IPS DF 4.7 (cell line): ENCODE results near the gene MAGEA9.
"Not testable (repeated sequence)": the region's sequence is repeated elsewhere in the genome, so short reads cannot be mapped to it uniquely, and the experiment has no call there.

Source experiments
- DNase-seq: peaks from one replicate; pipeline ENCODE4 v3.0.0-alpha.2; 2013; ENCODE audit warnings: low spot score; ENCODE audit errors: extremely low read depth

MAGEA9 gene

DNA sequence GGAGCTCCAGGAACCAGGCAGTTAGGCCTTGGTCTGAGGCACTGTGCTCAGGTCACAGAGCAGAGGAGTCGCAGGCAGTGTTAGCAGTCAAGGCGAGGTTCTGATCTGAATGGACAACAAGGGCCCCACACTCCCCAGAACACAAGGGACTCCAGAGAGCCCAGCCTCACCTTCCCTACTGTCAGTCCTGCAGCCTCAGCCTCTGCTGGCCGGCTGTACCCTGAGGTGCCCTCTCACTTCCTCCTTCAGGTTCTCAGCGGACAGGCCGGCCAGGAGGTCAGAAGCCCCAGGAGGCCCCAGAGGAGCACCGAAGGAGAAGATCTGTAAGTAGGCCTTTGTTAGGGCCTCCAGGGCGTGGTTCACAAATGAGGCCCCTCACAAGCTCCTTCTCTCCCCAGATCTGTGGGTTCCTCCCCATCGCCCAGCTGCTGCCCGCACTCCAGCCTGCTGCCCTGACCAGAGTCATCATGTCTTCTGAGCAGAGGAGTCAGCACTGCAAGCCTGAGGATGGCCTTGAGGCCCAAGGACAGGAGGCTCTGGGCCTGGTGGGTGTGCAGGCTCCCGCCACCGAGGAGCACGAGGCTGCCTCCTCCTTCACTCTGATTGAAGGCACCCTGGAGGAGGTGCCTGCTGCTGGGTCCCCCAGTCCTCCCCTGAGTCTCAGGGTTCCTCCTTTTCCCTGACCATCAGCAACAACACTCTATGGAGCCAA is 26.2 kb downstream of the MAGEA9 start:
- DNase-seq = no peak

DNA sequence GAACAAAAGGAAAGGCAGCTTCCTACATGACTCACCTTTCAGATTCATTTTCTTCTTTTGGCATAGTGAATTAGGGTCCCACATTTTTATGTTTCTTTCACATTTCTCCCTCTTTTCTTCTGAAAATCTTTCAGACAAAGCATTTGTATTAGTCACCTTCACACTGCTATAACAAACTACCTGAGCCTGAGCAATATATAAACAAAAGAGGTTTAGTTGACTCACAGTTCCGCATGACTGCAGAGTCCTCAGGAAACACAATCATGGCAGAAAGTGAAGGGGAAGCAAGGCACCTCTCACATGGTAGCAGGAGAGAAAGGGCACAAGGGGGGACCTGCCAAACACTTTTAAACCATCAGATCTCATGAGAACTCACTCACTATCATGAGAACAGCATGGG is 36.9 kb downstream of the MAGEA9 start:
- DNase-seq = no peak

DNA sequence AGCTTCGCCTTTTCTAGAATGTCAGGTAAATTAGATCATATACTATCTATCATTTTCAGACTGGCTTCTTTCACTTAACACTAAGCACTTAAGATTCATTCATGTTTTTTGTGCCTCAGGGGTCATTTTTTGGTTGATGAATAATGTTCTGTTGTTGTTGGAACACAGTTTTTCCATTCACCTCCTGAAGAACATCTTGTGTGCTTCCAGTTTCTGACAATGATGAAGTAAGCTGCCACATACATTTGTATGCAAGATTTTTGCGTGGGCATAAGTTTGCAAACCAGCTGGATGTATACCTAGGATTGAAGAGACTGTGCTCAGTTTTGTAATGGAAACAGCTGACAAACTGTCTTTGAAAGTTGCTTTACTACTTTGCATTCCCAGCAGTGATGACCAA is 37.6 kb downstream of the MAGEA9 start:
- no peak for DNase-seq

DNA sequence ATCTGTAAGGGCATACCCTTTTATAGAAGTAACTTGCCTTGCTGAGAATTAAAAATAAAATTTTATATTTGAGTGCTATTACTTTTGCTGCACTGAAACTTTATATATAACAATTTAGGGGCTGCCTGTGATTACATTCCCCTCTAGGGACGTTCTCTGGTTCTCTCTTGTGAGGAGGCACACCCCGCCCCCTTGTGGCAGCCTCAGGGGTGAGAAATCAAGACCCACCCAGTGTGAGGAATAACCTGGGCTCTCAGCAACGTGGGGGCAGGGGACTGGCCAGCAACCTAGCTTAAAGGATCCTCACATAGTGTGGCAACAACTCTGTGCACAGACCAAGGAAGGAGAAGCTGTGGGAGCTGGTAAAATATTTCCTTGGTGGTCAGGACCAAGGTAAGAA is 43.7 kb downstream of the MAGEA9 start:
- DNase-seq = no peak

DNA sequence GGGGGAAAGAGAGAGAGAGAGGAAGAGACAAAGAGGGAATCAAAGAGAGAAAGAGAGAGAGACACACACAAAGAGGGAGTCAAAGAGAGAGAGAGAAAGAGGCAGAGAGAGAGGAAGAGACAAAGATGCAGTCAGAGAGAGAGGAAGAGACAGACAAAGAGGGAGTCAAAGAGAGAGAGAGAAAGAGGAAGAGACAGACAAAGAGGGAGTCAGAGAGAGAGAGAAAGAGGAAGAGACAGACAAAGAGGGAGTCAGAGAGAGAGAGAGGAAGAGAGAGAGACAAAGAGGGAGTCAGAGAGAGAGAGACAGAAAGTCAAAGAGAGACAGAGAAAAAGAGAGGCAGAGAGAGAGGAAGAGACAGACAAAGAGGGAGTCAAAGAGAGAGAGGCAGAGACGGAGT is 45.5 kb downstream of the MAGEA9 start:
- DNase-seq = no peak

DNA sequence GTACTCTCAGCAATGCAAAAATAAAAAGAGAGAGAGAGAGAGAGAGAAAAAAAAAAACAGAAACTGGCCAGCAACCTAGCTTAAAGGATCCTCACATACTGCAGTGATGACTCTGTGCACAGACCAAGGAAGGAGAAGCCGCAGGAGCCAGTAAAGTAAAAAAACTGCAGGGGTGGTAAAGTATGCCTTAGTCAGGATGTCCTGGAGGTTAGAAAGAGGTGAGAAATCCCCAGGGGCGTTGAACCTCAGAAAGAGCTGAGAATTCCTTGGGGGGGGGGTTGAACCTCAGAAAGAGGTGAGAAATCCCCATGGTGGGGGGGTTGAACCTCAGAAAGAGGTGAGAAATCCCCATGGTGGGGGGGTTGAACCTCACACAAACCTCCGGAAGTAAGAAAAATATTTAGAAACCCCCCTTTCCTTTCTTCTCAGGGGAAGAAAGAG is 48.0 kb downstream of the MAGEA9 start:
- DNase-seq = no peak

DNA sequence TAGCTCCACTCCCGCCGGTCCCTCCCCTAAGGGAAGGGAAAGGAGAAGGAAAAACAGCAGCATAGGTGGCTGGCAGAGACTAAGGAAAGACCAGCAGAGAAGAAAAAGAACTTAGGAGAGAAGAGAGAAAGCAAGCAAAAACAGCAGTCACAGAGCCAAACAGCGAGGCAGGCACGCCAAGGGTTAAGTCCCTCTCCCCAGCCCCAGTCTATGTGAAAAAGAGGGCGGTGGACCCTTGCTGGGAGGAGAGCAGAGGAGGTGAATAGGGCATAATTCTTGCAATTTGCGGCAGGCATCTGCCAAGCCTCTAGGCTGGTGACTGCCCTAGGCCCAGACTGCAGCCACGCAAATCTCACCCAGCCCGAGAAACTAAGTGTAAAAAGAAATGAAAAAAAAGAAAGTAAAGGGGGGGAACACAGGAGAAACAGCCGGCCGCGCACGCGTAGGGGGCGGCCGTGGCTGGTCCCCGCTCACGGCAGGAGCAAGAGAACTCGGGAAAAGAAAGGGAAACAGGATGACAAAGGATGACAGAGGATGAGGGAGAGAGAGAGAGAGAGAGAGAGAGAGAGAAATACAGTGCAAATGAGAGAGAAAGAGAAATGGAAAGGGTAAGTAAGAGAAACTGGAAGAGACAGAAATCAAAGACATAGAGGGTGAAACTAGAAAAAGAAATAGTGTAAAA is 48.6 kb downstream of the MAGEA9 start:
- DNase-seq = no peak

DNA sequence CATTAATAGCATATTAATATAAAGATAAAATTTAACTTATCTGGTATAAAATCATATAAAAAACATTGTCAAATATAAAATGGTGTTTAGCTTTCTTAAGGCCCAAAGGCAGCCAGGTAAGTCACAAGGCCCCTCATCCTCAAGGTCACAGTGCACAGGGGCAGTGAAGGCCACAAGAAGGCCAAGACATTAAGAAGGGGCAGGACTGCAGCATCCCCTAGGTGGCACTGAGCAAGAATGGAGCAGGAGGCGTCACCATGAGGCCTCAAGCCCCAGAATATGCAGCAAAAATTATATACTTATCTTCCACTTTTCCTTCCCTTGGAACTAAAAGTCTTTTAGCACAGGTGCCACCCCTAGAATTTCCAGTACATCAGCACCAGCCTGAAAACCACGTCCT is 49.7 kb downstream of the MAGEA9 start:
- no peak for DNase-seq

DNA sequence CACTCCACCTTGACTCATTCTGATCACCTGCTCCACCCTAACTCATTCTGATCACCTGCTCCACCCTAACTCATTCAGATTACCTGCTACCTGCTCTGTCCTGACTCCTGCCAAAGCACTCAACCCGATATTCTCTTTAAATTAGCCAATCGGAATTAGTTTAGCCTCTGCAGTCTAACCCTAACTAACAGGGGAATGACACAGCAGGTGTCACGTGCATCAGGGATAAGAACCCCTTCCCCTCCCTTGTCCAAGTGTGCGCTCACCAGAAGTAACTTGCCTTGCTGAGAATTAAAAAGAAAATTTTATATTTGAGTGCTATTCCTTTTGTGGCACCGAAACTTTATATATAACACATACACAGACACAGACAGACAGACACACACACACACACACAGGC is 55.0 kb downstream of the MAGEA9 start:
- DNase-seq = not testable (repeated sequence)

DNA sequence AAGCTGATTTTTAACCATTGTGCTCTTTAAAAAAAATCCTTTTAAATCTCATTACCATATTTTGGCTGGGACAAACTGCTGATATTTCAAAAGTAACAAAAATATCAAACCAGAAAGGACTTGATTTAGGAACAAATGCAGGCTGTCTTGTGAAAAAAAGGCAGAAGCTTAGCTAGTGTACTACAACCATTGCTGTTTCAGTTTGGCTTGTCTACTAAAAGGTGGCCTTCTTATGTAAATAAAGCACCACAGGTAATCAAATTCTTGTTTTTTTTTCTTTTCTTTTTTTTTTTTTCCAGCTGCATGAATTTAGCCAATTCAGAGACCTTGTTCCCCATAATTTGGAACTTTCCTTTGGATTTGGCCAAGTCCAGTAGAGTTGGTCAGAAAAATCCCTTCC is 55.4 kb downstream of the MAGEA9 start:
- no peak for DNase-seq
